Retinal pigment epithelial cell (primary cell): ENCODE results near the gene MGP.

Source experiments
- DNase-seq: peaks from one replicate; pipeline ENCODE4 v3.0.0-alpha.2; 2010; ENCODE audit warnings: low read depth
- H3K4me3 ChIP-seq: 2 replicates; pipeline ENCODE4 v1.5.1; 2011; ENCODE audit warnings: mild to moderate bottlenecking, low read length, control low read depth, moderate library complexity
- CTCF ChIP-seq: conservative IDR thresholded peaks from 2 replicates; pipeline ENCODE4 v1.5.1; 2011; ENCODE audit warnings: low read depth, low read length, control low read depth, inconsistent platforms

MGP gene

GRCh38 chr12:14904854-14905253, 19.2 kb upstream of the MGP start:
- no peak for TF ChIP-seq CTCF
- no peak for DNase-seq
- no peak overlapping the region for H3K4me3 ChIP-seq

DNA sequence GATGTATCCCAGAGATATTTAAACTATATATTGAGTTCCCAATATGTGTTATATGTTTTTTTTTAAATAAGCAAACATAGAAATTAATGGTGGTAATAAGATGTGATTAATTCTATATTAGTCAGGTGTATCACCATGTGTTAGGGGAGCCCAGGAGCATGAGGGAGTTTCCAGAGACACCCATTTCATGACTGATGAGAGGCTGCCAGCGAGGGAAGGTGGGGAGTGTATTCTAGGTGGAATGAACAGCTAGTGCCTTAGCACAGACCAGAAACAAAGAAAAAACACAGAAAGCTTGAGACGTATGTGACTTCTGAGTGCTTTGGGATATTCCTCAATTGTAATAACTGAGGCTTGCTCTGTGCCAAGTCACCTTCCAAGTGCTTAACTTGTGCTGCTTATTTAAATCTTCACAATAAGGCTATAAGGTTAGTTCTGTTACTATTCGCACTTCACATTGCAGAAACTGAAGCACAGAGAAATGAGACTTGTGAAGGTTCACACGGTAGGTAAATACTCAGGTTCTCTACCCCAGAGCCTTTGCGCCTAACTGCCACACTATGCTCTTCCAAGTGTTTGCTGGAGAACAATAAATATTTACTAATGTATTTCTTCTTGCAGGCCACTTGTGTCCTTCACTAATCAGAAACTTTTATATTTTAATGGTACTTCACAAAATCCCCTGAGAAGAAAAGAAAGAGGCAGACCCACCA, 17.9 kb upstream of the MGP start:
- no peak overlapping the region for H3K4me3 ChIP-seq
- no peak for DNase-seq
- TF ChIP-seq CTCF, result no peak

- DNase-seq, result no peak
- H3K4me3 ChIP-seq, result no peak overlapping the region
- TF ChIP-seq CTCF, result no peak
These were observed 16.8 kb upstream of the MGP start for GRCh38 chr12:14902465-14902864.

DNA sequence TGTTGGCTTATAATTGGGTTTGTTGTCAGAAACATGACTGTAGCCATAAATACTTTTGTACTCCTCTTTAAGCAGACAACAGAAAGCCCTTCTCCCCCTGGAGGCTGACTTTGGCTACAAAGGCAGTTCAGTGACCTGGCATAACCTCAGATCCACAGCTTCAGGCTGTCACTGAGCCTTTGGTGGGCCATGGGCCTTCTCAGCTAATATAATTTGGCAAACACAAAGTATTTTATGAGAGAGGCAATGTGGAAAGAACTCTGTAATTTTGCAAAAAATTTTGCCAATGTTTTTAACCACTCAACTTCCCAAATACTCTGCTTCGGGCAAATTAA, 15.5 kb upstream of the MGP start:
- no peak overlapping the region for H3K4me3 ChIP-seq
- no peak for DNase-seq
- TF ChIP-seq CTCF, result no peak

GRCh38 chr12:14900521-14901227, 15.0 kb upstream of the MGP start:
- no peak for TF ChIP-seq CTCF
- no peak overlapping the region for H3K4me3 ChIP-seq
- no peak for DNase-seq

DNA sequence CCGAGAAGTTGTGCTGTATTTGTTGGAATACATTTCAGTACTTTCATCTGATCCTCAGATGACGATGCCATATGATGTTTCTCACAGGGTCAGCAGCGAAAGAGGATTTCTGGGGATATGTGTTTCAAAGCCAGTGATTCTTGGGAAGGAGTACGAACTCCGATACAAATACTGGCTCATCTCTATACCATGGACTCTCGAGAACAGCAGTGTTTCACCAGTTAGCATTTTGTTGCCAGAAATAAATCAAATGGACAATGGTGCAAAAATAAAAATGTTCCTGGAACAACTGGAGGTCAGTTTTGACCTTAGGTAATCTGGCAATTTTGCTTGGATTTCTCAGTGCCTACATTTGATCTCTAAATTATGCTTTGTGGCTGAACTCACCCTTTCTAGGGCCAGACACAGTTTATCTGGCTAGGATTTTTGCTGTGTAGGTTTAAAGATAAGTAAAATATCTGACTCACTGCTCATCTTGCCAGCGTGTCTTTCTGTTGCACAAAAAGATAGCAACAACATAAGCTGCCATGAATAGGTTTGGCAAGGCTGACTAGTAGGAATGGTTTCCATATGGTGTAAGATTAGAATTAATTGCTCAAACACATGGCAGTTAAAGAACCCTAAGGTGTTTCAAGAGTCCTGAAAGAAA, 11.0 kb upstream of the MGP start:
- DNase-seq, result no peak
- no peak for TF ChIP-seq CTCF
- H3K4me3 ChIP-seq, result no peak overlapping the region
